ENCODE measurements around the gene FGB.

GRCh38 chr4:154573190-154573870 is 10.5 kb downstream of the FGB start:
- TF ChIP-seq FOXM1 (IDR thresholded peaks at IDR 0.05; ENCODE audit: borderline replicate concordance, low read depth) (no peak), TAF1 (IDR thresholded peaks at IDR 0.05; ENCODE audit: low read depth) (no peak), EP300 (IDR thresholded peaks at IDR 0.05; ENCODE audit: borderline replicate concordance) (no peak)
